HG02981 (cell line): Measurements from ENCODE around the gene FBXL20.

ENCODE experiments used
- ATAC-seq: cut with Tn5 transposase; IDR thresholded peaks from one replicate; pipeline ENCODE4 v1.9.1; 2021; ENCODE audit warnings: mild to moderate bottlenecking, moderate library complexity; ENCODE audit not compliant: unreplicated experiment

The FBXL20 gene

GRCh38 chr17:39208893-39209292, 192.5 kb downstream of the FBXL20 start:
- ATAC-seq, result no peak

GRCh38 chr17:39208136-39208535, 193.3 kb downstream of the FBXL20 start:
- ATAC-seq, result no peak

DNA sequence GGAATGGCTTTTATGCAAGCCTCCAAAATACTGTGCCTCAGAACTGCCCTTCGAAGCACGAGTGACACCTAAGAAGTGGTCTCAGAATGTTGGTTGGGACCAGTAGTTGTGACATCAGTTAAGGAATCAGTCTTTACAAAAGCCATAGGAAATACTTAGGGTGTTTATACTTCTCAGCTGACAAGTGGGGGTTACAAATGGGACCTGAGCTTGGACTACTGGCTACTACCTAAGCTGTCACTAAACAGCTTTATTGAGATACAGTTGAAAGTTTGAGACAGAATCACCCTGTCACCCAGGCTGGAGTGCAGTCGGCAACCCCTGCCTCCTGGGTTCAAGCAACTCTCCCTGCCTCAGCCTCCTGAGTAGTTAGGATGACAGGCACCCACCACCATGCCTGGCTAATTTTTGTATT, 196.3 kb downstream of the FBXL20 start:
- ATAC-seq, result no peak

DNA sequence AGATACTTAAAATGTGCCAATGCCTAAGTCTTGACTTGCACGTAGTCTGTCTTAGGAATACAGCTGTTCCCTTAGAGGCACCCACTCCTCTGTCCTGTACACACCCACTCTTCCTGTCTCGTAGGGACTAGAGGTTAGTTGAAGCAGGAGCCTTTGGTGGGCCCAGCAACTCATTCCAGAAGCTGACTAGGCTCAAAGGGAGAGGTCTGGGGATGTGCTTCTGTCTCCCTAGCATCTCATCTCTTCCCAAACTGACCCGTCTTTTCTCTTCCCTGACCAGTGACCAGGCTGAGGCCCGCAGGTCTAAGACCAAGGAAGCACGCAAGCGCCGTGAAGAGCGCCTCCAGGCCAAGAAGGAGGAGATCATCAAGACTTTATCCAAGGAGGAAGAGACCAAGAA, 197.2 kb downstream of the FBXL20 start:
- no peak for ATAC-seq
